Measurements from ENCODE around the gene TBCK.

TBCK gene

DNA sequence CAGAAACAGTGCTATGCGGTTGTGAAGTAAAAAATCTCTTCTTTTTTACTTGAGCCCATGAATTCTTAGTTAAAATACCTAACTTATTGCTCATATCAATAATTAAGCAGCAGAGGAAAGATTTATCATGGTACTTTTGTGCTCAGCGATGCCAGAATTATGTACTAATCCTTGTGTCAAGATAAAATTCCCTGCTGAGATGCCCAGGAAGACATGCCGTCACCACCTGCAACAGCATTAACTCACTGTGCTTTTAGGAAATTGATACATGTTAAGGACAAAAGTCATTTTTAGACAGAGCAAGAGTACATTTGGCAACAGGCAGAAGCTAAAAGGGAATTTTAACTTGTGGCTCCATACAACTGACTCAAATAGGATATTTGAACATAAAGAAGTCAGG lies 281.8 kb downstream of the TBCK start:
- no peaks in the 10 kb centered on the region for H3K36me3 ChIP-seq (ENCODE audit: control insufficient read depth in 4 of 4, insufficient read depth in 4 of 4, low read length in 3 of 4)
- 100% methylated on average over 2 of the region's 3 CpGs for whole genome bisulfite sequencing (ENCODE audit: insufficient coverage)
- ChIA-PET POLR2A (no interaction called here), CTCF (no interaction called here)
- no peak for DNase-seq
- H3K9me3 ChIP-seq (ENCODE audit: control extremely low read depth in 1 of 5, control insufficient read depth in 4 of 5, insufficient read depth in 2 of 5, low read depth in 1 of 5, low read length in 4 of 5): peaks cover 0 to 9% (median 2%) of the 10 kb centered on the region in 5 experiments
- no peak overlapping the region for H3K27ac ChIP-seq (ENCODE audit: insufficient read depth in 1 of 2, low read depth in 1 of 2, low read length in 2 of 2, poor library complexity in 1 of 2, severe bottlenecking in 2 of 2)
- peaks cover 0 to 4% (median 2%) of the 10 kb centered on the region in 5 experiments for H3K27me3 ChIP-seq (replicated peaks in 2 of 5; ENCODE audit: control insufficient read depth in 4 of 5, insufficient read depth in 5 of 5, low read length in 4 of 5)
- no peak overlapping the region for H3K4me3 ChIP-seq (ENCODE audit: control insufficient read depth in 1 of 7, extremely low read depth in 1 of 7, insufficient read depth in 4 of 7, low read depth in 2 of 7, low read length in 6 of 7)
- H3K4me1 ChIP-seq (ENCODE audit: control extremely low read depth in 1 of 4, control insufficient read depth in 4 of 4, insufficient read depth in 4 of 4, low read length in 3 of 4): peaks cover 0 to 4% (median 0%) of the 10 kb centered on the region in 4 experiments

DNA sequence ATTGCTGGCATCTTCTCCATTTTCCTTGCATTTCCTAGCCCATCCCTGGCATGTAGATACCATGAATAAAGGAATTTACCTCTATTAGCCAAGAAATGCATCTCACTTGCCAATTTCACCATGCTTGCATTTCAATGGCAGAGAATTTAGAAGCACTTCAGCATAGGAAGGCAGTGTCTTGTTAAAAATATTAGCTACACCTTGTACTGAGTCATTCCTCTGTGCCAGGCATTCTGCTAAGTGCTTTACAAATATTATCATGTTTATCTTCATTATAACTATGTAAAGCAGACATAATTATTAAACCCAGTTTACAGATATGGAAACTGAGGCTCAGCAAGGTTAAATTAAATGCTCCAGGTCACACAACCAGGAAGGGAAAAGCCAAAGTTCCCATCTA lies 282.5 kb downstream of the TBCK start:
- no peak overlapping the region for H3K27ac ChIP-seq (ENCODE audit: insufficient read depth in 1 of 2, low read depth in 1 of 2, low read length in 2 of 2, poor library complexity in 1 of 2, severe bottlenecking in 2 of 2)
- no peak for DNase-seq
- H3K4me1 ChIP-seq (ENCODE audit: control extremely low read depth in 1 of 4, control insufficient read depth in 4 of 4, insufficient read depth in 4 of 4, low read length in 3 of 4): peaks cover 0 to 4% (median 0%) of the 10 kb centered on the region in 4 experiments
- ChIA-PET POLR2A (no interaction called here), CTCF (no interaction called here)
- peaks cover 0 to 7% (median 3%) of the 10 kb centered on the region in 5 experiments for H3K27me3 ChIP-seq (replicated peaks in 2 of 5; ENCODE audit: control insufficient read depth in 4 of 5, insufficient read depth in 5 of 5, low read length in 4 of 5)
- H3K9me3 ChIP-seq (ENCODE audit: control extremely low read depth in 1 of 5, control insufficient read depth in 4 of 5, insufficient read depth in 2 of 5, low read depth in 1 of 5, low read length in 4 of 5): peaks cover 0 to 11% (median 2%) of the 10 kb centered on the region in 5 experiments
- no peak overlapping the region for H3K4me3 ChIP-seq (ENCODE audit: control insufficient read depth in 1 of 7, extremely low read depth in 1 of 7, insufficient read depth in 4 of 7, low read depth in 2 of 7, low read length in 6 of 7)
- H3K36me3 ChIP-seq (ENCODE audit: control insufficient read depth in 4 of 4, insufficient read depth in 4 of 4, low read length in 3 of 4): no peaks in the 10 kb centered on the region

- H3K4me3 ChIP-seq (ENCODE audit: control insufficient read depth in 1 of 7, extremely low read depth in 1 of 7, insufficient read depth in 4 of 7, low read depth in 2 of 7, low read length in 6 of 7): no peak overlapping the region
- DNase-seq: no peak
- WGBS (ENCODE audit: insufficient coverage): 100% methylated on average over 1 of the region's 1 CpG
- CTCF ChIA-PET: no interaction called here
- H3K4me1 ChIP-seq (ENCODE audit: control extremely low read depth in 1 of 4, control insufficient read depth in 4 of 4, insufficient read depth in 4 of 4, low read length in 3 of 4): peaks cover 0 to 4% (median 0%) of the 10 kb centered on the region in 4 experiments
- H3K27ac ChIP-seq (ENCODE audit: insufficient read depth in 1 of 2, low read depth in 1 of 2, low read length in 2 of 2, poor library complexity in 1 of 2, severe bottlenecking in 2 of 2): no peak overlapping the region
- H3K9me3 ChIP-seq (ENCODE audit: control extremely low read depth in 1 of 5, control insufficient read depth in 4 of 5, insufficient read depth in 2 of 5, low read depth in 1 of 5, low read length in 4 of 5): peaks cover 0 to 11% (median 2%) of the 10 kb centered on the region in 5 experiments
- H3K36me3 ChIP-seq (ENCODE audit: control insufficient read depth in 4 of 4, insufficient read depth in 4 of 4, low read length in 3 of 4): no peaks in the 10 kb centered on the region
- peaks cover 0 to 9% (median 3%) of the 10 kb centered on the region in 5 experiments for H3K27me3 ChIP-seq (replicated peaks in 2 of 5; ENCODE audit: control insufficient read depth in 4 of 5, insufficient read depth in 5 of 5, low read length in 4 of 5)
- POLR2A ChIA-PET: no interaction called here
Observed at GRCh38 chr4:106032851-106033286, 283.1 kb downstream of the TBCK start.

DNA sequence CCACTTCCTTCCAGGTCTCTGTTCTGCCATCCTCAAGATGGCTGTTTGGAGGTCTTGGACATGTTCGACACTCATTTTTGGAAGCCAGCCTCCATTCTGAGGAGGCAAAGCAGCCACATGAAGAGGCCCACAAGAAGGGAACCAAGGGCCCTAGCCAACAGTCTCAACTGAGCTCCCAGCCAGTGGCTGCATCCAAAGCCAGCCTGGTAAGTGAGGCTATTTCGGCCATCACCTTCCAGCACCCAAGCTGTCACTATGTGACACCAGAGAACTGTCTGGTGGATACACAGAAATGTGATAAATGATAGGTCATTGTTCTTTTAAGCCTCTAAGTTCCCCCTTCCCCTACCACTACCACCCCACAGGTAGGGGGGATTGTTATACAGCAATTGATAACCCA lies 293.6 kb downstream of the TBCK start:
- ChIA-PET CTCF (interaction anchor here (1.4 kb wide), 1 partner anchor 21 kb away, joined by 4 read pairs; no protein-coding TSS in a partner anchor), POLR2A (no interaction called here)
- no peaks in the 10 kb centered on the region for H3K36me3 ChIP-seq (ENCODE audit: control insufficient read depth in 4 of 4, insufficient read depth in 4 of 4, low read length in 3 of 4)
- no peak overlapping the region for H3K27ac ChIP-seq (ENCODE audit: insufficient read depth in 1 of 2, low read depth in 1 of 2, low read length in 2 of 2, poor library complexity in 1 of 2, severe bottlenecking in 2 of 2)
- peaks cover 0 to 7% (median 0%) of the 10 kb centered on the region in 5 experiments for H3K9me3 ChIP-seq (ENCODE audit: control extremely low read depth in 1 of 5, control insufficient read depth in 4 of 5, insufficient read depth in 2 of 5, low read depth in 1 of 5, low read length in 4 of 5)
- H3K4me1 ChIP-seq (ENCODE audit: control extremely low read depth in 1 of 4, control insufficient read depth in 4 of 4, insufficient read depth in 4 of 4, low read length in 3 of 4): peaks cover 10 to 30% (median 22%) of the 10 kb centered on the region in 4 experiments
- H3K4me3 ChIP-seq (ENCODE audit: control insufficient read depth in 1 of 7, extremely low read depth in 1 of 7, insufficient read depth in 4 of 7, low read depth in 2 of 7, low read length in 6 of 7): peak overlapping the region in 1 of 7 experiments; percentile 4
- WGBS (ENCODE audit: insufficient coverage): 33% methylated on average over 1 of the region's 2 CpGs
- DNase-seq: no peak
- H3K27me3 ChIP-seq (replicated peaks in 2 of 5; ENCODE audit: control insufficient read depth in 4 of 5, insufficient read depth in 5 of 5, low read length in 4 of 5): peaks cover 0 to 45% (median 22%) of the 10 kb centered on the region in 5 experiments

DNA sequence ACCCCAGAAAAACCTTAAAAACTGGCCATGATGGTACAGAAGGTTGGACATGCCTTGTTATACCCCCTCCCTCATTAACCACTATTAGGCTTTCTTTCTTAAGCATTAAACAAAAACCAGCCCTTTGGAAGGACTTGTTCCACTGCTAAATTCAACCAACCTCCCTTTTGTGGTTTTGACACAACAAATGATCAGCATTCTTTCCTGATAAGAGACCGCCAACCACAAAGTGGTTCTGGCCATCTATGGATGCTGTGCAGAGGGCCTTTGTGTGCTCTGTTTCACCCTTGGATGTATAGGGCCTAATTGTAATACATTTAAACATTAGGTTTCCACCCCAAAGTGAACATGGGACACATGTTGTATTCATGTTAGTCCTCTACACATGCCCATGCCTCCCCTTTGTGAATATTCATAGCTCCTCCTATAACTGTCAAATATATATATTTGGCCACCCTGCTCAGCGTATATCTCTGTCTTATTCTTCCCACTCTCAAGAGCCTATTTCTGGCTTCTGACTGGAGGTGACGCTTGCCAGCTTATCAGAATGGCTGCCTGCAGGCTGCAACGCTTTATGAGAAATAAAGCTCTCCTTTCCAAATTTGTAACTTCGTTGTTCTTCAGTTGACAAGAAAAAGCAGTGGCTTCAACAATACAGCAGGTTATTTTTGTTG lies 294.1 kb downstream of the TBCK start:
- Histone ChIP-seq H3K36me3 (ENCODE audit: control insufficient read depth in 4 of 4, insufficient read depth in 4 of 4, low read length in 3 of 4) (no peaks in the 10 kb centered on the region), H3K4me3 (ENCODE audit: control insufficient read depth in 1 of 7, extremely low read depth in 1 of 7, insufficient read depth in 4 of 7, low read depth in 2 of 7, low read length in 6 of 7) (peak overlapping the region in 2 of 7 experiments; percentile 4 to 13), H3K9me3 (ENCODE audit: control extremely low read depth in 1 of 5, control insufficient read depth in 4 of 5, insufficient read depth in 2 of 5, low read depth in 1 of 5, low read length in 4 of 5) (peaks cover 0 to 5% (median 0%) of the 10 kb centered on the region in 5 experiments), H3K4me1 (ENCODE audit: control extremely low read depth in 1 of 4, control insufficient read depth in 4 of 4, insufficient read depth in 4 of 4, low read length in 3 of 4) (peaks cover 10 to 30% (median 22%) of the 10 kb centered on the region in 4 experiments), H3K27ac (ENCODE audit: insufficient read depth in 1 of 2, low read depth in 1 of 2, low read length in 2 of 2, poor library complexity in 1 of 2, severe bottlenecking in 2 of 2) (no peak overlapping the region), H3K27me3 (replicated peaks in 2 of 5; ENCODE audit: control insufficient read depth in 4 of 5, insufficient read depth in 5 of 5, low read length in 4 of 5) (peaks cover 0 to 48% (median 23%) of the 10 kb centered on the region in 5 experiments)
- ChIA-PET POLR2A (no interaction called here), CTCF (interaction anchor here (1.4 kb wide), 1 partner anchor 21 kb away, joined by 4 read pairs; no protein-coding TSS in a partner anchor)
- DNase-seq: peak; percentile 58 to 86 (median 69)
- 9% methylated on average over 5 of the region's 5 CpGs for WGBS (ENCODE audit: insufficient coverage)

- no peak overlapping the region for H3K4me3 ChIP-seq (ENCODE audit: control insufficient read depth in 1 of 7, extremely low read depth in 1 of 7, insufficient read depth in 4 of 7, low read depth in 2 of 7, low read length in 6 of 7)
- ChIA-PET POLR2A (no interaction called here), CTCF (no interaction called here)
- peaks cover 10 to 30% (median 22%) of the 10 kb centered on the region in 4 experiments for H3K4me1 ChIP-seq (ENCODE audit: control extremely low read depth in 1 of 4, control insufficient read depth in 4 of 4, insufficient read depth in 4 of 4, low read length in 3 of 4)
- no peak for DNase-seq
- H3K27ac ChIP-seq (ENCODE audit: insufficient read depth in 1 of 2, low read depth in 1 of 2, low read length in 2 of 2, poor library complexity in 1 of 2, severe bottlenecking in 2 of 2): no peak overlapping the region
- H3K36me3 ChIP-seq (ENCODE audit: control insufficient read depth in 4 of 4, insufficient read depth in 4 of 4, low read length in 3 of 4): no peaks in the 10 kb centered on the region
- H3K9me3 ChIP-seq (ENCODE audit: control extremely low read depth in 1 of 5, control insufficient read depth in 4 of 5, insufficient read depth in 2 of 5, low read depth in 1 of 5, low read length in 4 of 5): peaks cover 0 to 12% (median 0%) of the 10 kb centered on the region in 5 experiments
- peaks cover 0 to 44% (median 23%) of the 10 kb centered on the region in 5 experiments for H3K27me3 ChIP-seq (replicated peaks in 2 of 5; ENCODE audit: control insufficient read depth in 4 of 5, insufficient read depth in 5 of 5, low read length in 4 of 5)
Observed at GRCh38 chr4:106019771-106020170, 296.2 kb downstream of the TBCK start.

- Histone ChIP-seq H3K36me3 (ENCODE audit: control insufficient read depth in 4 of 4, insufficient read depth in 4 of 4, low read length in 3 of 4) (no peaks in the 10 kb centered on the region), H3K27ac (ENCODE audit: insufficient read depth in 1 of 2, low read depth in 1 of 2, low read length in 2 of 2, poor library complexity in 1 of 2, severe bottlenecking in 2 of 2) (no peak overlapping the region), H3K4me3 (ENCODE audit: control insufficient read depth in 1 of 7, extremely low read depth in 1 of 7, insufficient read depth in 4 of 7, low read depth in 2 of 7, low read length in 6 of 7) (no peak overlapping the region), H3K9me3 (ENCODE audit: control extremely low read depth in 1 of 5, control insufficient read depth in 4 of 5, insufficient read depth in 2 of 5, low read depth in 1 of 5, low read length in 4 of 5) (peaks cover 0 to 22% (median 3%) of the 10 kb centered on the region in 5 experiments), H3K27me3 (replicated peaks in 2 of 5; ENCODE audit: control insufficient read depth in 4 of 5, insufficient read depth in 5 of 5, low read length in 4 of 5) (peaks cover 0 to 29% (median 16%) of the 10 kb centered on the region in 5 experiments), H3K4me1 (ENCODE audit: control extremely low read depth in 1 of 4, control insufficient read depth in 4 of 4, insufficient read depth in 4 of 4, low read length in 3 of 4) (peaks cover 10 to 30% (median 22%) of the 10 kb centered on the region in 4 experiments)
- no peak for DNase-seq
- 100% methylated on average over 3 of the region's 5 CpGs for WGBS (ENCODE audit: insufficient coverage)
- CTCF ChIA-PET: no interaction called here
- POLR2A ChIA-PET: no interaction called here
Observed at GRCh38 chr4:106017975-106018374, 298.0 kb downstream of the TBCK start.

Measured in common myeloid progenitor, CD34-positive (primary cell).